K562 (cell line): ENCODE measurements around the gene ZNF512B. TPM values are rescaled to one million over a fixed set of nuclear protein-coding genes. Genes with fewer than 3 reads are reported as not detected.
A peak's percentile ranks its signal among the peaks of the same experiment; 100 is the strongest.

ENCODE experiments used
- CBX5 ChIP-seq: IDR thresholded peaks from 2 replicates; pipeline ENCODE4 v1.6.1; 2014; ENCODE audit warnings: low read depth, borderline replicate concordance
- DMBX1 ChIP-seq: fragments of 250-450 bp; sonication (Bioruptor Pico); IDR thresholded peaks from 2 replicates; pipeline ENCODE4 v1.8.0; 2022; ENCODE audit warnings: inconsistent platforms, mild to moderate bottlenecking, moderate library complexity, borderline replicate concordance
- ELF2 ChIP-seq: fragments of 250-450 bp; sonication (Bioruptor Pico); IDR thresholded peaks from 2 replicates; pipeline ENCODE4 v1.5.0; 2021; ENCODE audit warnings: mild to moderate bottlenecking
- EP400 ChIP-seq: fragments of 450-650 bp; IDR thresholded peaks from 2 replicates; pipeline ENCODE4 v1.6.1; 2017; ENCODE audit warnings: antibody characterized with exemption, mild to moderate bottlenecking, moderate library complexity
- GABPB1 ChIP-seq: sonication (generic); formaldehyde crosslinking; IDR thresholded peaks from 2 replicates; pipeline ENCODE4 v1.8.0; 2022; ENCODE audit warnings: mild to moderate bottlenecking, missing genetic modification reagents
- HDAC8 ChIP-seq: fragments of 450-650 bp; IDR thresholded peaks from 2 replicates; pipeline ENCODE4 v1.6.1; 2016; ENCODE audit warnings: mild to moderate bottlenecking, missing genetic modification characterization, moderate library complexity, missing compliant biosample characterization
- KLF10 ChIP-seq: fragments of 250-450 bp; sonication (Bioruptor Pico); IDR thresholded peaks from 2 replicates; pipeline ENCODE4 v1.6.1; 2021; ENCODE audit warnings: matching md5 sums
- MCM2 ChIP-seq: fragments of 450-650 bp; IDR thresholded peaks from 2 replicates; pipeline ENCODE4 v1.6.1; 2017; ENCODE audit warnings: low read depth, mild to moderate bottlenecking
- SMAD3 ChIP-seq: fragments of 450-650 bp; formaldehyde crosslinking; conservative IDR thresholded peaks from 2 replicates; pipeline ENCODE4 v1.4.0; 2020; ENCODE audit warnings: mild to moderate bottlenecking
- TBL1XR1 ChIP-seq, 2 experiments: IDR thresholded peaks; 2 replicates each; pipeline ENCODE4 v1.6.1; 2012; ENCODE audit warnings: improper control_type of control experiment in 2 of 2, low read length in 2 of 2, mild to moderate bottlenecking in 1 of 2
- ZKSCAN1 ChIP-seq: fragments of 150-350 bp; IDR thresholded peaks from 2 replicates; pipeline ENCODE4 v1.6.1; 2016; ENCODE audit warnings: low read depth, low read length
- ZNF217 ChIP-seq: sonication (generic); formaldehyde crosslinking; IDR thresholded peaks from 2 replicates; pipeline ENCODE4 v1.8.0; 2022; ENCODE audit warnings: mild to moderate bottlenecking, missing genetic modification reagents
- ZNF232 ChIP-seq: sonication (generic); formaldehyde crosslinking; IDR thresholded peaks from 2 replicates; pipeline ENCODE4 v1.8.0; 2022; ENCODE audit warnings: mild to moderate bottlenecking, missing genetic modification reagents
- polyA plus RNA-seq, 8 experiments: library from polyadenylated mRNA; depleted of rRNA in 4 of 8; stranded (reverse) in 5 of 8; unstranded in 3 of 8; fragments of >200 nt; fragmentation: Nextera tagmentation in 2 of 8; fragmentation: Illumina TruSeq in 1 of 8; extraction: Ambion mirVana in 2 of 8; extraction: Trizol in 1 of 8; gene quantifications; 2 replicates each; pipeline versions ENCODE4 v1.2.1 to v1.2.3, GENCODE V29; 2011 to 2014; ENCODE audit warnings: inconsistent platforms in 1 of 8, missing spikeins in 1 of 8
- total RNA-seq, 7 experiments: library from RNA; depleted of rRNA in 6 of 7; stranded (reverse); fragments of >200 nt in 6 of 7; fragmentation: Illumina TruSeq in 2 of 7; extraction: Trizol in 2 of 7; gene quantifications; 2 replicates each; pipeline versions ENCODE4 v1.2.1 to v1.2.3, GENCODE V29; 2011 to 2021; ENCODE audit warnings: low replicate concordance in 1 of 7
- TF ChIP-seq, protein P1 (sequence below): fragments of 450-650 bp; formaldehyde crosslinking; IDR thresholded peaks from 2 replicates; pipeline ENCODE4 v1.4.0; 2022; ENCODE audit warnings: missing genetic modification characterization
- TF ChIP-seq, protein P2 (sequence below): sonication (generic); formaldehyde crosslinking; IDR thresholded peaks from 2 replicates; pipeline ENCODE4 v1.8.0; 2022; ENCODE audit warnings: mild to moderate bottlenecking, missing genetic modification reagents
- TF ChIP-seq, protein P3 (sequence below): sonication (generic); formaldehyde crosslinking; IDR thresholded peaks from 2 replicates; pipeline ENCODE4 v1.8.0; 2022; ENCODE audit warnings: missing genetic modification reagents, mild to moderate bottlenecking, borderline replicate concordance
- TF ChIP-seq, protein P4 (sequence below), 2 experiments: fragments of 150-350 bp in 1 of 2; IDR thresholded peaks; 2 replicates each; pipeline ENCODE4 v1.6.1; 2012 to 2016; ENCODE audit warnings: low read depth in 2 of 2, low read length in 2 of 2, mild to moderate bottlenecking in 1 of 2, moderate library complexity in 1 of 2

Gene ZNF512B
- total and polyA plus RNA-seq, 9 of the 15 experiments (the other 6 are each of a cell fraction or from before 2014, with no cell fraction given): 0.01 to 27.8 (median 8.2) TPM

DNA sequence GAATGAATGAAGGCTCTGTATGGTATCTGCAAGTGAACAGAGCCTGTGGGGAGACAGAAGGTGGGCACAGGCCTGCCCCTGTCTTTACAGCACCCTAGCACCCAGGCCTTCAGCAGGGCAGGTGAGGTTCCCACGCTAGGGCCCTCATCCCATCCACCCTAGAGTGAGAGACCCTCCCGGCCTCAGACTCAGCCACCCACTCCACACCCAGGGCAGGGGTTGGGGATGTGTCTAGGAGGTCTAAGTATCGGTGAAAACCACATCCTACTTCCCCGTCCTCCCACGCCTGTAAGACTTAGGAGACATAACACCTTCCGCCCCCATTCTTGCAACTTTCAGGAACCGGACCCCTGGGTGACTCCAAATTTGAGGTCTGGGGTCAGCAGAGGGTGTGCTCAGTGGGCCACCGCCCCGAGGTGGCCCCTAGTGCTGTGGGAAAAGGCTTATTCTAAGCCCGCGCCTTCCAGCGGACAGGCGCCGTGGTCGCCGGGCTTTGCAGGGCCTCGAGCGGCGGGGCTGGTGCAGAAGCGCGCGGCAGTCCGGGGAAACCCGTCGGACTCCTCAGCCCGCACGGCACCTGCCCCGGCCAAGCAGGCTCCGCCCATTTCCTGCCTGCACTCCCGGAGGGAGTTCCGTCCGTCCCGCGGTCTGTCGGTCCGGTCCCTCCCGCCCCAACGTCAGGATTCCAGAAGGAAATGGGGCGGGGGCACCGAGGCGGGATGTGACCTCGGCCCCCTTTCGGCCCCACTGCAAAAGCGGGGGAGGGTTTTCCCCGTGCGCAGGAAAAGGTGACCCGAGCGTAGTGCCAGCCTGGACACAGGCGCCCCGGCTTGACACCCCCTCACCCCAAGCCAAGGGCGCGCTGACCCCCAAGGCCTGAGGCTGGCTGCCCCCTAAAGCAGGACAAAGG, 8.8 kb upstream of the ZNF512B start (continued):
- TF ChIP-seq MCM2 (no peak), ZNF232 (CRISPR knock-in tag) (no peak), SMAD3 (CRISPR knock-in tag) (no peak), EP400 (0 out of 2 replicates have a peak, but pooled peaks have one; percentile 12), ELF2 (CRISPR knock-in tag) (no peak), TBL1XR1 (IDR thresholded peaks at IDR 0.05; ENCODE audit: low read length in 2 of 2) (no peak), ZKSCAN1 (no peak), DMBX1 (no peak), CBX5 (no peak), KLF10 (CRISPR knock-in tag) (no peak), ZNF217 (CRISPR knock-in tag) (no peak), HDAC8 (tag) (no peak), GABPB1 (CRISPR knock-in tag) (peak; percentile 36; the same call in 1 of the 2 replicates)
- TF ChIP-seq, protein P1, sequence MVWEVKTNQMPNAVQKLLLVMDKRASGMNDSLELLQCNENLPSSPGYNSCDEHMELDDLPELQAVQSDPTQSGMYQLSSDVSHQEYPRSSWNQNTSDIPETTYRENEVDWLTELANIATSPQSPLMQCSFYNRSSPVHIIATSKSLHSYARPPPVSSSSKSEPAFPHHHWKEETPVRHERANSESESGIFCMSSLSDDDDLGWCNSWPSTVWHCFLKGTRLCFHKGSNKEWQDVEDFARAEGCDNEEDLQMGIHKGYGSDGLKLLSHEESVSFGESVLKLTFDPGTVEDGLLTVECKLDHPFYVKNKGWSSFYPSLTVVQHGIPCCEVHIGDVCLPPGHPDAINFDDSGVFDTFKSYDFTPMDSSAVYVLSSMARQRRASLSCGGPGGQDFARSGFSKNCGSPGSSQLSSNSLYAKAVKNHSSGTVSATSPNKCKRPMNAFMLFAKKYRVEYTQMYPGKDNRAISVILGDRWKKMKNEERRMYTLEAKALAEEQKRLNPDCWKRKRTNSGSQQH: no peak
- TF ChIP-seq, protein P2, sequence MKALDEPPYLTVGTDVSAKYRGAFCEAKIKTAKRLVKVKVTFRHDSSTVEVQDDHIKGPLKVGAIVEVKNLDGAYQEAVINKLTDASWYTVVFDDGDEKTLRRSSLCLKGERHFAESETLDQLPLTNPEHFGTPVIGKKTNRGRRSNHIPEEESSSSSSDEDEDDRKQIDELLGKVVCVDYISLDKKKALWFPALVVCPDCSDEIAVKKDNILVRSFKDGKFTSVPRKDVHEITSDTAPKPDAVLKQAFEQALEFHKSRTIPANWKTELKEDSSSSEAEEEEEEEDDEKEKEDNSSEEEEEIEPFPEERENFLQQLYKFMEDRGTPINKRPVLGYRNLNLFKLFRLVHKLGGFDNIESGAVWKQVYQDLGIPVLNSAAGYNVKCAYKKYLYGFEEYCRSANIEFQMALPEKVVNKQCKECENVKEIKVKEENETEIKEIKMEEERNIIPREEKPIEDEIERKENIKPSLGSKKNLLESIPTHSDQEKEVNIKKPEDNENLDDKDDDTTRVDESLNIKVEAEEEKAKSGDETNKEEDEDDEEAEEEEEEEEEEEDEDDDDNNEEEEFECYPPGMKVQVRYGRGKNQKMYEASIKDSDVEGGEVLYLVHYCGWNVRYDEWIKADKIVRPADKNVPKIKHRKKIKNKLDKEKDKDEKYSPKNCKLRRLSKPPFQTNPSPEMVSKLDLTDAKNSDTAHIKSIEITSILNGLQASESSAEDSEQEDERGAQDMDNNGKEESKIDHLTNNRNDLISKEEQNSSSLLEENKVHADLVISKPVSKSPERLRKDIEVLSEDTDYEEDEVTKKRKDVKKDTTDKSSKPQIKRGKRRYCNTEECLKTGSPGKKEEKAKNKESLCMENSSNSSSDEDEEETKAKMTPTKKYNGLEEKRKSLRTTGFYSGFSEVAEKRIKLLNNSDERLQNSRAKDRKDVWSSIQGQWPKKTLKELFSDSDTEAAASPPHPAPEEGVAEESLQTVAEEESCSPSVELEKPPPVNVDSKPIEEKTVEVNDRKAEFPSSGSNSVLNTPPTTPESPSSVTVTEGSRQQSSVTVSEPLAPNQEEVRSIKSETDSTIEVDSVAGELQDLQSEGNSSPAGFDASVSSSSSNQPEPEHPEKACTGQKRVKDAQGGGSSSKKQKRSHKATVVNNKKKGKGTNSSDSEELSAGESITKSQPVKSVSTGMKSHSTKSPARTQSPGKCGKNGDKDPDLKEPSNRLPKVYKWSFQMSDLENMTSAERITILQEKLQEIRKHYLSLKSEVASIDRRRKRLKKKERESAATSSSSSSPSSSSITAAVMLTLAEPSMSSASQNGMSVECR (CRISPR knock-in tag): peak; percentile 40; the same call in 1 of the 2 replicates
- TF ChIP-seq, protein P3, sequence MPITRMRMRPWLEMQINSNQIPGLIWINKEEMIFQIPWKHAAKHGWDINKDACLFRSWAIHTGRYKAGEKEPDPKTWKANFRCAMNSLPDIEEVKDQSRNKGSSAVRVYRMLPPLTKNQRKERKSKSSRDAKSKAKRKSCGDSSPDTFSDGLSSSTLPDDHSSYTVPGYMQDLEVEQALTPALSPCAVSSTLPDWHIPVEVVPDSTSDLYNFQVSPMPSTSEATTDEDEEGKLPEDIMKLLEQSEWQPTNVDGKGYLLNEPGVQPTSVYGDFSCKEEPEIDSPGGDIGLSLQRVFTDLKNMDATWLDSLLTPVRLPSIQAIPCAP (CRISPR knock-in tag): no peak
- TF ChIP-seq, protein P4, sequence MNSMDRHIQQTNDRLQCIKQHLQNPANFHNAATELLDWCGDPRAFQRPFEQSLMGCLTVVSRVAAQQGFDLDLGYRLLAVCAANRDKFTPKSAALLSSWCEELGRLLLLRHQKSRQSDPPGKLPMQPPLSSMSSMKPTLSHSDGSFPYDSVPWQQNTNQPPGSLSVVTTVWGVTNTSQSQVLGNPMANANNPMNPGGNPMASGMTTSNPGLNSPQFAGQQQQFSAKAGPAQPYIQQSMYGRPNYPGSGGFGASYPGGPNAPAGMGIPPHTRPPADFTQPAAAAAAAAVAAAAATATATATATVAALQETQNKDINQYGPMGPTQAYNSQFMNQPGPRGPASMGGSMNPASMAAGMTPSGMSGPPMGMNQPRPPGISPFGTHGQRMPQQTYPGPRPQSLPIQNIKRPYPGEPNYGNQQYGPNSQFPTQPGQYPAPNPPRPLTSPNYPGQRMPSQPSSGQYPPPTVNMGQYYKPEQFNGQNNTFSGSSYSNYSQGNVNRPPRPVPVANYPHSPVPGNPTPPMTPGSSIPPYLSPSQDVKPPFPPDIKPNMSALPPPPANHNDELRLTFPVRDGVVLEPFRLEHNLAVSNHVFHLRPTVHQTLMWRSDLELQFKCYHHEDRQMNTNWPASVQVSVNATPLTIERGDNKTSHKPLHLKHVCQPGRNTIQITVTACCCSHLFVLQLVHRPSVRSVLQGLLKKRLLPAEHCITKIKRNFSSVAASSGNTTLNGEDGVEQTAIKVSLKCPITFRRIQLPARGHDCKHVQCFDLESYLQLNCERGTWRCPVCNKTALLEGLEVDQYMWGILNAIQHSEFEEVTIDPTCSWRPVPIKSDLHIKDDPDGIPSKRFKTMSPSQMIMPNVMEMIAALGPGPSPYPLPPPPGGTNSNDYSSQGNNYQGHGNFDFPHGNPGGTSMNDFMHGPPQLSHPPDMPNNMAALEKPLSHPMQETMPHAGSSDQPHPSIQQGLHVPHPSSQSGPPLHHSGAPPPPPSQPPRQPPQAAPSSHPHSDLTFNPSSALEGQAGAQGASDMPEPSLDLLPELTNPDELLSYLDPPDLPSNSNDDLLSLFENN (IDR thresholded peaks at IDR 0.05; ENCODE audit: low read depth in 2 of 2, low read length in 2 of 2): no peak
